Loucy (cell line): ENCODE data around the gene PDGFC.

Source experiments
- CTCF ChIP-seq: fragments of 200-600 bp; sonication (generic); conservative IDR thresholded peaks from 2 replicates; pipeline ENCODE4 v1.5.1; 2014; ENCODE audit warnings: mild to moderate bottlenecking, antibody characterized with exemption, low read length
- EZH2phosphoT487 ChIP-seq: fragments of 200-600 bp; IDR thresholded peaks from 2 replicates; pipeline ENCODE4 v1.6.1; 2018; ENCODE audit warnings: antibody characterized with exemption, mild to moderate bottlenecking, moderate library complexity, borderline replicate concordance

GRCh38 chr4:156858071-156858470 lies 113.5 kb downstream of the PDGFC start:
- TF ChIP-seq CTCF (no peak), EZH2phosphoT487 (no peak)
